ENCODE data around the gene ATP2C2. TPM values are rescaled to one million over a fixed set of nuclear protein-coding genes. Genes with fewer than 3 reads are reported as not detected.

The ATP2C2 gene
- total and polyA plus RNA-seq, 4 donors, result 0.49 to 4.3 TPM; not detected in 2

DNA sequence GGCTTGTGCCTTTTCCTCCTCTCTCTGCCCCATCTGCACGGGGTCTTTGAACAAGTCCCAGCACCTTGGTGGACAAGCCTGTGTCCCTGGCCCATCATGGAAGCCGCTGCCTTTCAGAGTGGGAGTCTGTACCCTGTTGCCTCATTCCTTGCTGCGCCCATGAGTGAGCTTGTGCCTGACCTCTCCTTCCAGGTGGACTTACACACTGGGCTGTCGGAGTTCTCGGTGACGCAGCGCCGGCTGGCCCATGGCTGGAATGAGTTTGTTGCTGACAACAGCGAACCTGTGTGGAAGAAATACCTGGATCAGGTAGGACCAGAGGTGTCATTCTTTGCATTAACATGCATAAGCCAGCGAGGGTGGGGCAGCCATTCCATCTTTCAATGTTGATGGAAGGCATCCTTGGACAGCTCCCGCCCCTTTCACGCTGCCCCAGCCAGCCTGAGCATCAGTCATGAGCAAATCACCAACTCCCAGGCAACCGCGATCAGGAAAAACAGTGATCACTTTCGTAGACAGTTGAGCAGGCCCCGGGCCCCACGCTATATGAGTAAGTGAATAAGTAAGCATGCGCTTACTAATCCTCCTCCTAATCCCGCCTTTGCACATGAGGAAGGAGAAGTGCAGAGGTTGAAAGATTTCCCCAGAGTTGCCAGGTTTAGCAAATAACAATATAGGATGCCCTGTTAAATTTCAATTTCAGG lies 36.8 kb downstream of the ATP2C2 start:
- H3K36me3 ChIP-seq (ENCODE audit: control insufficient read depth in 1 of 2, insufficient read depth in 2 of 2, low read length in 1 of 2), result no peaks in the 10 kb centered on the region
- H3K4me3 ChIP-seq (ENCODE audit: low read length in 2 of 2), result no peak overlapping the region
- no peak for ATAC-seq (ENCODE audit: low FRiP score)
- peaks cover 1% of the 10 kb centered on the region for H3K9me3 ChIP-seq (ENCODE audit: control insufficient read depth, low read length)
- WGBS, 2 donors, result 80 to 84% methylated on average over 19 of the region's 19 CpGs
- H3K27ac ChIP-seq (ENCODE audit: low read depth in 1 of 2, low read length in 2 of 2), result no peak overlapping the region
- no peaks in the 10 kb centered on the region for H3K4me1 ChIP-seq (ENCODE audit: control insufficient read depth in 1 of 2, insufficient read depth in 2 of 2, low read length in 2 of 2)
- no peaks in the 10 kb centered on the region for H3K27me3 ChIP-seq (ENCODE audit: control insufficient read depth in 1 of 2, insufficient read depth in 2 of 2, low read length in 1 of 2)
- DNase-seq, result peak in 1 of 2 donors; percentile 41
- intact Hi-C loops (cut with DNase I), result no loop called here

DNA sequence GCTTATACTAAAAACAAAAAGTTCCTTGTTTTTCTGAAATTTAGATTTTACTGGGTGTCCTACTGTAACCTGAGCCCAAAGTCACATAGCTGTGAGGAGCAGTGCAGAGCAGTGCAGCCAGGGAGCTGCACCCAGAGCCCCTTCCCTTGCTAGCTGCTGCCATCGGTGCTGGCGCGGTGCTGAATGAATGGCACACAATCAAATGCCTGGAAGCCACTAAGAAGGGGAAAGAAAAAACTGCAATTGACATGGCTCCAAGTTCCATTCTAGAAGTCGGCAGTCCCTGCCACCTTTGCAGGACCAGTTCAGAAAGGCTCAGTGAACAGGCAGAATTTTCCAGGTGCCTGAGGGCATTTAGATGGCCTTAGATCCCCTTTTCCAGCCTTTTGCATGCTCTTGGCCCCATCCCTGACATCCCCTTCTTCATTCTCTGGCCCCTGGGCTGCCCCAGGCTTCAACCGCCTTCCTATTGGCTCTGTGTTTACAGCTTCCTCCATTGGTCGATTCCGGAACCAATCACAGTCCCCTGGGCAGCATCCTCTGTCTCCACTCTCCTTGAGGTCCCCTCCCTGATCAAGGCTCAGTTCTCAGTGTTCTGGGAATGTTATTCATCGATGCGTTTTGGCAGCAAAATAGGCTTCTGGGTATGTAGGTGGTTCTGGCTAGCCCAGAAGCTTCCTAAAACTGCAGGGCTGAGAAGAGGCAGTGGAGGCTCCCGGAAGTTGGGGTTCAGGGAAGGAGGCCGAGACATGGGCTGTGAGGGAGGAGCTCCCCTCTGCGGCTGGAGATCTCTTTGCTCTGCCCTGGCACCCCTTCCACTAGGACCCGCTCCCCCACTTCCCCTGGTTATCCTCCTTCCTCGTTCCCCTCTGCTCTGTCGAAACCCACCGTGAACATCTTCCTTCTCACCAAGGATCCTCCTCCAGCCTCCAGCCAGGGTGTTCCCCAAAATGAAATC lies 37.9 kb downstream of the ATP2C2 start:
- intact Hi-C loops (cut with DNase I), result no loop called here
- H3K4me1 ChIP-seq (ENCODE audit: control insufficient read depth in 1 of 2, insufficient read depth in 2 of 2, low read length in 2 of 2), result no peaks in the 10 kb centered on the region
- no peak for ATAC-seq (ENCODE audit: low FRiP score)
- H3K27me3 ChIP-seq (ENCODE audit: control insufficient read depth in 1 of 2, insufficient read depth in 2 of 2, low read length in 1 of 2), result no peaks in the 10 kb centered on the region
- no peak overlapping the region for H3K27ac ChIP-seq (ENCODE audit: low read depth in 1 of 2, low read length in 2 of 2)
- no peak for DNase-seq
- no peaks in the 10 kb centered on the region for H3K36me3 ChIP-seq (ENCODE audit: control insufficient read depth in 1 of 2, insufficient read depth in 2 of 2, low read length in 1 of 2)
- H3K4me3 ChIP-seq (ENCODE audit: low read length in 2 of 2), result no peak overlapping the region
- H3K9me3 ChIP-seq (ENCODE audit: control insufficient read depth, low read length), result peaks cover 1% of the 10 kb centered on the region
- WGBS, 2 donors, result 61% methylated on average over 16 of the region's 16 CpGs

DNA sequence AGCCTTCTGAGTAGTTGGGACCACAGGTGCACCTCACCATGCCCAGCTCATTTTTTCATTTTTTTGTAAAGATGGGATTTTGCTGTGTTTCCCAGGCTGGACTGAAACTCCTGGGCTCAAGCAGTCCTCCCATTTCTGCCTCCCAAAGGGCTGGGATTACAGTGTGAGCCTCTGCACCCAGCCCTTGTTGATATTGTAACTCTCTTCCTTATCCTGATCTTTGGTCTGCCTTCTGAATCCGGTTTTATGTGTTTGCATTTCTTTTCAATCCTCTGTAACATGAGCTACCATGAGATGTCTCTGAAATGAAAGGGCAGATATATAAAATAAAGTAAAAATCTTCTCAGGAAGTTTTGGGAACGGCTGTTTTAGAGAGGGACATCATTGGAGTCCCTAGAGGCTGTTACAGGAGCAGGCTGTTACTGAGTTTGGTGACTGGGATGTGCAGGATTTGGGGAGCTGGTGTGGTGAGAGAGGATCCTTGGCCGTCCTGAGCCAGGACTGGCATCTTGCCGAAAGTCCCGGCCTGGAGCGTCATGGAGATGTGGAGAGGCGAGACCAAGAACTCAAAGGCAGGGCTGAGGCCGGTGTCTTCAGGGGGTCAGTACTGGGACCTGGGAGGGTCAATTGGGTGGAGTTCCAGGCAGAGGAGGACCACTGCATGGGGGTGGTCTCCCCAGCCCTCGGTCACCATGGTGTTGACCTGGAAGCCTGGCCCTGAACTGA lies 39.4 kb downstream of the ATP2C2 start:
- no peaks in the 10 kb centered on the region for H3K36me3 ChIP-seq (ENCODE audit: control insufficient read depth in 1 of 2, insufficient read depth in 2 of 2, low read length in 1 of 2)
- H3K27me3 ChIP-seq (ENCODE audit: control insufficient read depth in 1 of 2, insufficient read depth in 2 of 2, low read length in 1 of 2), result no peaks in the 10 kb centered on the region
- H3K27ac ChIP-seq (ENCODE audit: low read depth in 1 of 2, low read length in 2 of 2), result no peak overlapping the region
- peaks cover 1% of the 10 kb centered on the region for H3K9me3 ChIP-seq (ENCODE audit: control insufficient read depth, low read length)
- H3K4me3 ChIP-seq (ENCODE audit: low read length in 2 of 2), result no peak overlapping the region
- no peak for ATAC-seq (ENCODE audit: low FRiP score)
- H3K4me1 ChIP-seq (ENCODE audit: control insufficient read depth in 1 of 2, insufficient read depth in 2 of 2, low read length in 2 of 2), result no peaks in the 10 kb centered on the region
- DNase-seq, result no peak
- 69 to 75% methylated on average over 9 of the region's 9 CpGs for whole genome bisulfite sequencing, 2 donors
- intact Hi-C loops (cut with DNase I), result no loop called here

DNA sequence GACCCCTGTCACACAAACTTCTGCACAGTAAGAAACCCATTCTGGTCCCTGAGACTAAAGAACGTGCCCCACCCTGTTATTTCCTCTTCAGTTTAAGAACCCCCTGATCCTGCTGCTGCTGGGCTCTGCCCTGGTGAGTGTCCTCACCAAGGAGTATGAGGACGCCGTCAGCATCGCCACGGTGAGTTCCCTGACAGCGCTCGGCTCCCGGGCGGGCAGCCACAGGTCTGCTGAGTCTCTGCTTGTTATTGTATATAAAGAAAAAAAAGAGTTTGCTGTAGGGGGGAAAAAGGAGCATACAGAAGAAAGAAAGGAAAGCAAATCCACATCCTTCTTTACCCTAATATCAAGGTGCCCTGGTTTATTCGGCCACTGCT lies 40.0 kb downstream of the ATP2C2 start:
- Histone ChIP-seq H3K9me3 (ENCODE audit: control insufficient read depth, low read length) (peaks cover 1% of the 10 kb centered on the region), H3K27ac (ENCODE audit: low read depth in 1 of 2, low read length in 2 of 2) (no peak overlapping the region), H3K36me3 (ENCODE audit: control insufficient read depth in 1 of 2, insufficient read depth in 2 of 2, low read length in 1 of 2) (no peaks in the 10 kb centered on the region), H3K4me3 (ENCODE audit: low read length in 2 of 2) (no peak overlapping the region), H3K4me1 (ENCODE audit: control insufficient read depth in 1 of 2, insufficient read depth in 2 of 2, low read length in 2 of 2) (no peaks in the 10 kb centered on the region), H3K27me3 (ENCODE audit: control insufficient read depth in 1 of 2, insufficient read depth in 2 of 2, low read length in 1 of 2) (no peaks in the 10 kb centered on the region)
- 69 to 73% methylated on average over 10 of the region's 10 CpGs for WGBS, 2 donors
- ATAC-seq (ENCODE audit: low FRiP score), result no peak
- intact Hi-C loops (cut with DNase I), result no loop called here
- DNase-seq, result no peak

DNA sequence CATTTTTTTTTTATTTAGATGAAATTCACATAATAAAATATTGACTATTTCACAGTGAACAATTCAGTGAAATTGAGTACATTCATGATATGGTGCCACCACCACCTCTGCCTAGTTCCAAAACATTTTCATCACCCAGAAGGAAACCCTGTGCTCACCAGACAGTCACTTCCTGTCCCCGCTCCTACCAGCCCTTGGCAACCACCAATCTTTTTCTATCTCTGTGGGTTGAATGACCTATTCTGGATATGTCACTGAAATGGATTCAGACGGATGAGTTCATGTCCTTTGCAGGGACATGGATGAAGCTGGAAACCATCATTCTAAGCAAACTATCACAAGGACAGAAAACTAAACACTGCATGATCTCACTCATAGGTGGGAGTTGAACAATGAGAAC lies 40.5 kb downstream of the ATP2C2 start:
- 26 to 40% methylated on average over 2 of the region's 2 CpGs for WGBS, 2 donors
- Histone ChIP-seq H3K27me3 (ENCODE audit: control insufficient read depth in 1 of 2, insufficient read depth in 2 of 2, low read length in 1 of 2) (no peaks in the 10 kb centered on the region), H3K4me3 (ENCODE audit: low read length in 2 of 2) (no peak overlapping the region), H3K9me3 (ENCODE audit: control insufficient read depth, low read length) (peaks cover 1% of the 10 kb centered on the region), H3K36me3 (ENCODE audit: control insufficient read depth in 1 of 2, insufficient read depth in 2 of 2, low read length in 1 of 2) (no peaks in the 10 kb centered on the region), H3K27ac (ENCODE audit: low read depth in 1 of 2, low read length in 2 of 2) (no peak overlapping the region), H3K4me1 (ENCODE audit: control insufficient read depth in 1 of 2, insufficient read depth in 2 of 2, low read length in 2 of 2) (no peaks in the 10 kb centered on the region)
- intact Hi-C loops (cut with DNase I), result no loop called here
- ATAC-seq (ENCODE audit: low FRiP score) (no peak), DNase-seq (no peak)

DNA sequence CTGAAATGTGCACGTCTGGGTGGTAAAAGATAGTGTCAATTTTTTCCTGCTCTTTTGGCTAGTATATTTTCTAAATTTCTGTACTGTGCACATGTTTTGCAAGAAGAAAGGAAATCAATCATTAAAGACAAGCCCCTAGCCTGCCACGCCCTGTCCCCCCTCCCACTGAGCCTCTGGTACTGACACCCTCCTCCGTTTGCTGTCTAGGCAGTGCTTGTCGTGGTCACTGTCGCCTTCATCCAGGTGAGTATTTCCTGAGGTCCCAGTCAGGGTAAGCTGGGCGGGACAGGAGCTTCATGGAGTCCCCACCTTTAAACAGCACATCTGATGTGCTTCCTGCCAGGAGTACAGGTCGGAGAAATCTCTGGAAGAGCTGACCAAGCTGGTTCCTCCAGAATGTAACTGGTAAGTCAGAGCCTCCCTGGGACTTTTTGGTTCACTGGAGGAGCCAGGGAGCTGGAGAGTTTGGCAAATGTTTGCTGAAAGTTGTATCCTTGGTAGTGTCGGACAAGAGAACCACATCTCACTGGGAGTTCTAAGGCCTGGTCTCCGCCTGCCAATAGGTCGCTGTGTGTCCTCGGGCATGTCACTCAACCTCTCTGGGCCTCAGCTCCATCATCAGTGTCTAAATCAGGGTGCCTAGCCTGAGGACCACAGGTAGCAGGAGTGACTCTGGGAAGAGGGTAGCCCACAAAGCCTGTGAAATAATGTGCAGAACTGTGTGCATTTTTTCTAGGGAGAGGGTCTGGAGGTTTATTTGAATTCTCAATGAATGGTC lies 42.2 kb downstream of the ATP2C2 start:
- H3K27ac ChIP-seq (ENCODE audit: low read depth in 1 of 2, low read length in 2 of 2), result no peak overlapping the region
- H3K4me1 ChIP-seq (ENCODE audit: control insufficient read depth in 1 of 2, insufficient read depth in 2 of 2, low read length in 2 of 2), result no peaks in the 10 kb centered on the region
- H3K4me3 ChIP-seq (ENCODE audit: low read length in 2 of 2), result no peak overlapping the region
- DNase-seq (no peak), ATAC-seq (ENCODE audit: low FRiP score) (no peak)
- H3K9me3 ChIP-seq (ENCODE audit: control insufficient read depth, low read length), result no peaks in the 10 kb centered on the region
- H3K36me3 ChIP-seq (ENCODE audit: control insufficient read depth in 1 of 2, insufficient read depth in 2 of 2, low read length in 1 of 2), result no peaks in the 10 kb centered on the region
- 76 to 87% methylated on average over 11 of the region's 11 CpGs for WGBS, 2 donors
- intact Hi-C loops (cut with DNase I), result no loop called here
- H3K27me3 ChIP-seq (ENCODE audit: control insufficient read depth in 1 of 2, insufficient read depth in 2 of 2, low read length in 1 of 2), result no peaks in the 10 kb centered on the region

DNA sequence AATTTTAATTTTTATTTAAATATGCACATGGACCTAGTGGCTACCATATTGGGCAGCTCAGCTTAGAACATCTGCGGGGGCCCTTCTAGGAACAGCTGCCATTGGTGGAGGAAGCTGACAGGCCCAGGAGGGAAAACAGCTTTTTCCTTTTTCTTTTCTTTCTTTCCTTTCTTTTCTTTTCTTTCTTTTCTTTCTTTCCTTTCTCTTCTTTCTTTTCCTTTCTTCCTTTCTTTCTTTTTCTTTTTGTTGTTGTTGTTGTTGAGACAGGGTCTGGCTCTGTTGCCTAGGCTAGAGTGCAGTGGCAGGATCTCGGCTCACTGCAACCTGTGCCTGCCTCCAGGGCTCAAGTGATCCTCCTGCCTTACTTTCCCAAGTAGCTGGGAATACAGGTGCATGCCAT lies 43.4 kb downstream of the ATP2C2 start:
- Histone ChIP-seq H3K27ac (ENCODE audit: low read depth in 1 of 2, low read length in 2 of 2) (no peak overlapping the region), H3K27me3 (ENCODE audit: control insufficient read depth in 1 of 2, insufficient read depth in 2 of 2, low read length in 1 of 2) (no peaks in the 10 kb centered on the region), H3K36me3 (ENCODE audit: control insufficient read depth in 1 of 2, insufficient read depth in 2 of 2, low read length in 1 of 2) (no peaks in the 10 kb centered on the region), H3K4me1 (ENCODE audit: control insufficient read depth in 1 of 2, insufficient read depth in 2 of 2, low read length in 2 of 2) (no peaks in the 10 kb centered on the region), H3K4me3 (ENCODE audit: low read length in 2 of 2) (no peak overlapping the region), H3K9me3 (ENCODE audit: control insufficient read depth, low read length) (no peaks in the 10 kb centered on the region)
- WGBS, 2 donors, result 97 to 98% methylated on average over 2 of the region's 2 CpGs
- ATAC-seq (ENCODE audit: low FRiP score), result no peak
- intact Hi-C loops (cut with DNase I), result no loop called here
- DNase-seq, result no peak

DNA sequence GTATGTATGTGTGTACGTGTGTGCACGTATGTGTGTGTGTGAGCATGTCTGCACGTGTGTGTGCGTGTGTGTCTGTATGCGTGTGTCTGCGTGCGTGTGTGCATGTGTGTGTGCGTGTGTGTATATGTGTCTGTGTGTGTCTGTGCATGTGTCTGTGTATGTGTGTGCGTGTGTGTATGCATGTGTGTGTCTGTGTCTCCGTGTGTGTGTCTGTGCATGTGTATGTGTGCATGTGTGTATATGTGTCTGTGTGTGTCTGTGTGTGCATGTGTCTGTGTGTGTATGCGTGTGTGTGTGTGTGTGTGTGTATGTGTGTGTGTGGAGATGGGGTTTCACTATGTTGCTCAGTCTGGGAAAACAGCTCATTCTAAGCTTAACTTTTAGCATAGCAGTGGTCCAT lies 43.9 kb downstream of the ATP2C2 start:
- H3K4me1 ChIP-seq (ENCODE audit: control insufficient read depth in 1 of 2, insufficient read depth in 2 of 2, low read length in 2 of 2), result no peaks in the 10 kb centered on the region
- no peak overlapping the region for H3K27ac ChIP-seq (ENCODE audit: low read depth in 1 of 2, low read length in 2 of 2)
- no peak for ATAC-seq (ENCODE audit: low FRiP score)
- H3K9me3 ChIP-seq (ENCODE audit: control insufficient read depth, low read length), result no peaks in the 10 kb centered on the region
- no peak for DNase-seq
- WGBS, 2 donors, result 82 to 87% methylated on average over 11 of the region's 11 CpGs
- no peaks in the 10 kb centered on the region for H3K36me3 ChIP-seq (ENCODE audit: control insufficient read depth in 1 of 2, insufficient read depth in 2 of 2, low read length in 1 of 2)
- intact Hi-C loops (cut with DNase I), result no loop called here
- no peak overlapping the region for H3K4me3 ChIP-seq (ENCODE audit: low read length in 2 of 2)
- H3K27me3 ChIP-seq (ENCODE audit: control insufficient read depth in 1 of 2, insufficient read depth in 2 of 2, low read length in 1 of 2), result no peaks in the 10 kb centered on the region

All from aorta (tissue), 5 donors.